T-helper 2 cell treated with Interferon-gamma antibody and Interleukin-4, amounts not matched to agents 5 μg/mL and 100 μg/mL, for 36 hours (primary cell): ENCODE measurements around the gene JAK3.

ENCODE experiments used
- DNase-seq: peaks from one replicate; pipeline ENCODE4 v3.0.0; 2021; ENCODE audit warnings: low spot score
- H3K27ac Mint-ChIP-seq: one replicate; pipeline ENCODE4 v1.8.0; 2021; ENCODE audit warnings: mild to moderate bottlenecking, mixed read lengths
- H3K27me3 Mint-ChIP-seq: one replicate; pipeline ENCODE4 v1.8.0; 2021; ENCODE audit warnings: low read depth, mixed read lengths
- H3K36me3 Mint-ChIP-seq: one replicate; pipeline ENCODE4 v1.8.0; 2021; ENCODE audit warnings: low read depth, mixed read lengths
- H3K4me1 Mint-ChIP-seq: one replicate; pipeline ENCODE4 v1.8.0; 2021; ENCODE audit warnings: low read depth, mixed read lengths
- H3K4me3 Mint-ChIP-seq: one replicate; pipeline ENCODE4 v1.8.0; 2022; ENCODE audit warnings: mild to moderate bottlenecking, moderate library complexity, mixed read lengths
- H3K9me3 Mint-ChIP-seq: one replicate; pipeline ENCODE4 v1.8.0; 2021; ENCODE audit warnings: mixed read lengths

The JAK3 gene

GRCh38 chr19:17871878-17872250 lies 24.1 kb upstream of the JAK3 start, which contains the start of gene SLC5A5:
SLC5A5 (plus strand) TSS chr19:17871945; CDS start chr19:17872320, 375 bp downstream.
- DNase-seq: no peak
- Mint-ChIP-seq H3K36me3 (no peaks in the 10 kb centered on the region), H3K4me1 (peaks cover 8% of the 10 kb centered on the region), H3K27me3 (peaks cover 4% of the 10 kb centered on the region), H3K27ac (peak within 1 kb of the TSS; percentile 70), H3K9me3 (no peaks in the 10 kb centered on the region), H3K4me3 (peak within 1 kb of the TSS; percentile 83)

DNA sequence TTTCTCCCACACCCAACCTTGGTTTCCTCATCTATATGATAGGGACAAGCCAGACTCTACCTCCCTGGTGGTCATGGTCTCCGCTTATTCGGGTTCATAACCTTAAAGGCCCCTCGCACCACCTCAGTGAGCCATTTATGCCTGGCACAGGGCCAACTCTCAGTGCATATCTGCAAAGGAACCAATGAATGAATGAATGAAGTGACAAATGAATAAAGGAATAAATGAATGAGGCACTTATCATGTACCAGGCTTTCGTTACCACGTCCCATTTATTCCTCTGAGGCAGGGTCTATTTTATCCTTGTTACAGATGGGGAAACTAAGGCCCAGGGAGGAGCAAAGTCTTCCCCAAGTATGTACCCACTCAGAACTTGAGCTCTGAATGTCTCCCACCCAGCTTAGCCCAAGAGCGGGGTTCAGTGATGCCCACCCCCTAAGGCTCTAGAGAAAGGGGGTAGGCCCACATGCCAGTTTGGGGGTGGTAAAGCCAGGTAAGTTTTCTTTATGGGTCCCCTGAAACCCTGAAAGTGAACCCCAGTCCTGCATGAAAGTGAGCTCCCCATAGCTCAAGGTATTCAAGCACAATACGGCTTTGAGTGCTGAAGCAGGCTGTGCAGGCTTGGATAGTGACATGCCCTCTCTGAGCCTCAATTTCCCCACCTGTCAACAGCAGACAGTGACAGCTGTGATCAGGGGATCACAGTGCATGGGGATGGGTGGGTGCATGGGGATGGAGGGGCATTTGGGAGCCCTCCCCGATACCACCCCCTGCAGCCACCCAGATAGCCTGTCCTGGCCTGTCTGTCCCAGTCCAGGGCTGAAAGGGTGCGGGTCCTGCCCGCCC lies 23.5 kb upstream of the JAK3 start:
- Mint-ChIP-seq H3K27me3 (peaks cover 4% of the 10 kb centered on the region), H3K27ac (no peak overlapping the region), H3K9me3 (no peaks in the 10 kb centered on the region), H3K4me1 (peaks cover 8% of the 10 kb centered on the region), H3K4me3 (peak overlapping the region; percentile 83), H3K36me3 (no peaks in the 10 kb centered on the region)
- no peak for DNase-seq

- H3K36me3 Mint-ChIP-seq: peaks cover 12% of the 10 kb centered on the region
- no peak overlapping the region for H3K4me3 Mint-ChIP-seq
- no peaks in the 10 kb centered on the region for H3K9me3 Mint-ChIP-seq
- H3K27ac Mint-ChIP-seq: no peak overlapping the region
- H3K4me1 Mint-ChIP-seq: peaks cover 8% of the 10 kb centered on the region
- DNase-seq: no peak
- peaks cover 4% of the 10 kb centered on the region for H3K27me3 Mint-ChIP-seq
These were observed 21.4 kb upstream of the JAK3 start for GRCh38 chr19:17869114-17869608.

- Mint-ChIP-seq H3K4me1 (peaks cover 8% of the 10 kb centered on the region), H3K4me3 (no peak overlapping the region), H3K9me3 (no peaks in the 10 kb centered on the region), H3K27me3 (peaks cover 4% of the 10 kb centered on the region), H3K36me3 (peaks cover 17% of the 10 kb centered on the region), H3K27ac (no peak overlapping the region)
- no peak for DNase-seq
These were observed 20.9 kb upstream of the JAK3 start for GRCh38 chr19:17868669-17869068.

- Mint-ChIP-seq H3K27ac (no peak overlapping the region), H3K27me3 (peaks cover 4% of the 10 kb centered on the region), H3K4me3 (no peak overlapping the region)
These were observed 19.2 kb upstream of the JAK3 start for GRCh38 chr19:17866964-17867486.

GRCh38 chr19:17866312-17866963 lies 18.7 kb upstream of the JAK3 start:
- peaks cover 6% of the 10 kb centered on the region for H3K4me1 Mint-ChIP-seq
- peak overlapping the region; percentile 58 for H3K27ac Mint-ChIP-seq
- no peaks in the 10 kb centered on the region for H3K9me3 Mint-ChIP-seq
- peaks cover 38% of the 10 kb centered on the region for H3K36me3 Mint-ChIP-seq
- no peak for DNase-seq
- no peak overlapping the region for H3K4me3 Mint-ChIP-seq
- peaks cover 2% of the 10 kb centered on the region for H3K27me3 Mint-ChIP-seq

More at GRCh38 chr19:17866964-17867486, 19.2 kb upstream of the JAK3 start:
- H3K9me3 Mint-ChIP-seq: no peaks in the 10 kb centered on the region
- no peak for DNase-seq
- H3K4me1 Mint-ChIP-seq: peaks cover 6% of the 10 kb centered on the region
- peaks cover 32% of the 10 kb centered on the region for H3K36me3 Mint-ChIP-seq

GRCh38 chr19:17865364-17866311 lies 17.9 kb upstream of the JAK3 start:
- peak overlapping the region; percentile 55 for H3K27ac Mint-ChIP-seq
- no peak overlapping the region for H3K4me3 Mint-ChIP-seq

DNA sequence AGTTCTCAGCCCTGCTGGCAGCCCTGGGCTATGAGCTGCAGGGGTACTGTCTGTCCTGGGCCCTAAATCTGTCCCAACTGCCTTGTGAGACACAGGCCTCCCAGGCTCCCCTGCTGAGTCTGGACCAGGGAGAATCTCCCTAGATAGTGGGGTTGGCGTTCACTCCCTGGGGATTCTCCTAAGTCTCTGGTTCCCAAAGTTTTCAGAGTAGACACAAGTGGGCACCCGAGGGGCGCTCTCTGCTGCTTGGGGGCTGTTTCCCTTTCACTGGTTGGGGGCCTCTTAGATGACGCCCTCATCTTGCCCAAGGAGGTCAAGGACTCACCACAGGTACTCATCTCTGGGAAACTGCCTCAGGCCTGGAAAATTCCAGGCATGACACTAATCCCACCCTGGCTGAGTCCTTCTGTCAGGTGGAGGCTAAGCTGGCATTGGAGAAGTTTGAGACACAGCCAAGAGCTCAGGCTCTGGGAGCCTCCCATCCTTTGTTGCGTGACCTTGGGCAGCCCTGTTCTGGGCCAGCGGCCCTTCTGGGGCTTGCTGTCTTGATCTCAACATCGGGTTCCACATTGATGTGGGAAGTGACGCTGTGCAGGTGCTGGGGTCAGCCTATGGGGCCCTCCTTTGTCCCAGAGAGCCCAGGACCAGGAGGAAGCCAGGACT lies 15.9 kb upstream of the JAK3 start:
- Mint-ChIP-seq H3K36me3 (peaks cover 56% of the 10 kb centered on the region), H3K4me1 (peaks cover 15% of the 10 kb centered on the region), H3K27ac (peak overlapping the region; percentile 36), H3K27me3 (no peaks in the 10 kb centered on the region), H3K4me3 (peak overlapping the region; percentile 46), H3K9me3 (no peaks in the 10 kb centered on the region)
- no peak for DNase-seq

More at GRCh38 chr19:17865364-17866311, 17.9 kb upstream of the JAK3 start:
- DNase-seq: no peak
- Mint-ChIP-seq H3K4me1 (peaks cover 9% of the 10 kb centered on the region), H3K9me3 (no peaks in the 10 kb centered on the region), H3K27me3 (no peaks in the 10 kb centered on the region), H3K36me3 (peaks cover 46% of the 10 kb centered on the region)

DNA sequence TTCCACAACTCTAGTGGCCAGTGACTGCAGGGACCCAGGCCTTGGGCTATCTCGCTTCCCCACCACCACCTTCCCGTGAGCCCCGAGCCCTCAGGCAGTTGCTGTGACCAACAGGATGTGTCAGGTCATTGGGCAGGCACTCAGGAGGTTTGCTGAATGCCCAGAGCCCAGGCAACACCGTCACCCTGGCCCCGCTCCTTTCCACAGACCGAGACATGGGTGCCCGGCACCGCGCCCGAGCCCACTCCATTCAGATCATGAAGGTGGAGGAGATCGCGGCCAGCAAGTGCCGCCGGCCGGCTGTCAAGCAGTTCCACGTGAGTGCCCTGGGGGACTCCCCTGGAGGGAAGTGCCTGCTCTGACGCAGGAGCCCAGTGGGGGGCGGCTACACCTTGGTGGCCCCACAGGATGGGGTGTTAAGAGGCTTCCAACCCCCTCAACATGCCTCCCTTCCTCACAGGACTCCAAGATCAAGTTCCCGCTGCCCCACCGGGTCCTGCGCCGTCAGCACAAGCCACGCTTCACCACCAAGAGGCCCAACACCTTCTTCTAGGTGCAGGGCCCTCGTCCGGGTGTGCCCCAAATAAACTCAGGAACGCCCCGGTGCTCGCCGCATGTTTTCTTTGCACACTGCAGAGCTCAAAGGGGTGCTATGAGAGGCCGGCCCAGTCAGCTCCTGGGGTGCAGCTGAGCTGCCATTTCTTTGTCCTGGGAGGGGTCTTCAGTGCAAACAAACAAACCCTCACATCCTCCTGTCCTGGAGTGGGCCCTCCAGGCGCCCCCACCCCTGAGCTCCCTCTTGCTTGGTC lies 15.1 kb upstream of the JAK3 start:
- DNase-seq: no peak
- Mint-ChIP-seq H3K4me1 (peaks cover 15% of the 10 kb centered on the region), H3K4me3 (peak overlapping the region; percentile 49), H3K9me3 (no peaks in the 10 kb centered on the region), H3K27me3 (no peaks in the 10 kb centered on the region), H3K27ac (peak overlapping the region; percentile 36), H3K36me3 (peaks cover 56% of the 10 kb centered on the region)

DNA sequence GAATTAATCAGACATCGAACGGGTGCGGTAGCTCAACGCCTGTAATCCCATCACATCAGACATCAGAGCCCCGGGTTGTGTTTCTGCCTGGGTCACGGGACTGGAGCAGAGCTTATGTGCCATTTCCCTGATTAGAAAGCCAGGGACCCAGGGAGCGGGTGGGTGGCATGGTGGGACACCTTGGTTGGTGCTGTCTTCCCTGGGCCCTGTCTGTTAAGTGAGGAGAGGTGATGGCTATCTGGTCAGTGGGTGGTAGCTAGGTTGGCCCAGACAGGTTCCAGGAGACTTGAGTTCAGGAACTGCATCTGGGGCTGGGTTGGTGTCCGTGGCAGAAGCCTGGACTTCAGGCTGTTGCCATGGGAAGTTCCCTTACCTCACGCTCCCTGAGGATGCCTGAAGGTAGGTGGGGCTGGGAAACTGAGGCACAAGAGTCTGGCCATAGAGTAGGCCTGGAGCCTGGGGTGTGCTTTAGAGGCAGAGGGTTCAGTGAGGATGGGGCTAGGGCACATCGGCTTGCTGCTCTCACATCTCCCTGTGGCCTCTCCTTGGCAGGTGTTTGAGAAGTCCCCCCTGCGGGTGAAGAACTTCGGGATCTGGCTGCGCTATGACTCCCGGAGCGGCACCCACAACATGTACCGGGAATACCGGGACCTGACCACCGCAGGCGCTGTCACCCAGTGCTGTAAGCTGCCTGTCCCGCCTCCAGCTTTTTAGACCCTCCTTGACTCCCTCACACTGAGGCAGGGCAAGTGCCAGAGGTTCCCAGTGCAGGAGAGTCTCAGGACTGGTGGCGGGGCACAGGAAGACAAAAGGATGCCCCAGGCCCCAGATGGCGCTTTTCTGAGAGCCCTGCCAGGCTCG lies 14.0 kb upstream of the JAK3 start:
- Mint-ChIP-seq H3K27me3 (no peaks in the 10 kb centered on the region), H3K4me3 (peak overlapping the region; percentile 98), H3K36me3 (peaks cover 56% of the 10 kb centered on the region), H3K27ac (peak overlapping the region; percentile 99), H3K9me3 (no peaks in the 10 kb centered on the region), H3K4me1 (peaks cover 15% of the 10 kb centered on the region)
- DNase-seq: no peak

DNA sequence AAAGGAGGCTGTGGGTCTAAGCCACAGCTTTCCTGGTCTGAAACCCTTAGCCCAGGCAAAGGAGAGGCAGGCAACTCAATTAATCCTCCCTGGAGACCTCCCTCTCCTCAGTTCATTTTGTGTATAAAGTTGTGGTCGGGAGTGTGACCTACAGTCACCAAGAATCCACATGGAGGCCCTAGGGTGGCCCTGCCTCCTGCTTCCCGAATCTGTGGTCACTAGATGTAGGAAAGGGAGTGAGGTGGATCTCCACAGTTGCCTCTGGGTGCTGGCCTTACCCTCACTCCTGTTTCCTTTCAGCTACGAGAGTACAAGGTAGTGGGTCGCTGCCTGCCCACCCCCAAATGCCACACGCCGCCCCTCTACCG lies 13.2 kb upstream of the JAK3 start:
- H3K27ac Mint-ChIP-seq: peak overlapping the region; percentile 99
- H3K4me1 Mint-ChIP-seq: peaks cover 15% of the 10 kb centered on the region
- no peaks in the 10 kb centered on the region for H3K9me3 Mint-ChIP-seq
- H3K36me3 Mint-ChIP-seq: peaks cover 56% of the 10 kb centered on the region
- no peak for DNase-seq
- H3K27me3 Mint-ChIP-seq: no peaks in the 10 kb centered on the region
- peak overlapping the region; percentile 98 for H3K4me3 Mint-ChIP-seq
